ENCODE results near the gene WFDC9.
"Not testable (repeated sequence)": the region's sequence is repeated elsewhere in the genome, so short reads cannot be mapped to it uniquely, and the experiment has no call there.

The WFDC9 gene

DNA sequence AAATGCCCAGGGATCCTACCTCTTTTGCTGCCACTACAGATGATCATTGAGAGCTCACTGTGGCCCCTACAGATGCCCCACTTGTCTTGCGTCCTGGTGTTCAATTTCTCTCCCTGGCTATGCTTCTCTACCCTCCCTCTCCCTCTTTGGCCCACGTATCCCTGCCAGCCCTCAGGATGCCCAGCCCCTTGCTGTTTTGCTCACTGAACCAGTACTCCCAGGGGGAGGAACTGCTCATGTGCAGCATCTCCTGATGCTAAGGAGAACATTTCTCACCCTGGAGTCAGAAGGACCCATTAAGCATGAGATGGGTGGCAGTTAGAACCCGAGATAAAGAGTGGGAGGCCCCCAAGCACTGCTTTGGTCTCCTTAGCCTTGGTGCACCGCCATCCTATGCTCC, at the start of gene WFDC9:
TSS of gene WFDC9 (minus strand) at position 101 of the 400 bp plus-strand sequence. CDS start 21,103 bp downstream, outside the sequence.
- Mint-ChIP-seq H3K36me3 (no peaks in the 10 kb centered on the region), H3K4me3 (no peak within 1 kb of the TSS), H3K9me3 (no peaks in the 10 kb centered on the region), H3K4me1 (peaks cover 4% of the 10 kb centered on the region), H3K27ac (no peak within 1 kb of the TSS), H3K27me3 (peaks cover 9% of the 10 kb centered on the region)
- ATAC-seq (ENCODE audit: low read depth) (no peak), DNase-seq (ENCODE audit: low spot score in 2 of 2) (no peak)

- Mint-ChIP-seq H3K4me3 (no peak overlapping the region), H3K4me1 (no peaks in the 10 kb centered on the region)
Measured at GRCh38 chr20:45679650-45680049, 48.6 kb upstream of the WFDC9 start.

GRCh38 chr20:45672765-45673164, 41.7 kb upstream of the WFDC9 start:
- no peak for ATAC-seq (ENCODE audit: low read depth)
- H3K36me3 Mint-ChIP-seq = peaks cover 3% of the 10 kb centered on the region

More at GRCh38 chr20:45679650-45680049, 48.6 kb upstream of the WFDC9 start:
- H3K27me3 Mint-ChIP-seq = peaks cover 10% of the 10 kb centered on the region
- H3K36me3 Mint-ChIP-seq = peaks cover 11% of the 10 kb centered on the region
- no peak overlapping the region for H3K27ac Mint-ChIP-seq
- peaks cover 26% of the 10 kb centered on the region for H3K9me3 Mint-ChIP-seq
- ATAC-seq (ENCODE audit: low read depth) (no peak), DNase-seq (ENCODE audit: low spot score in 2 of 2) (no peak)

GRCh38 chr20:45670139-45670538, 39.1 kb upstream of the WFDC9 start, which contains the start of gene WFDC11:
WFDC11 (minus strand) TSS chr20:45670239; CDS start chr20:45650600, 19,639 bp downstream.
- no peak within 1 kb of the TSS for H3K4me3 Mint-ChIP-seq
- ATAC-seq (ENCODE audit: low read depth) (no peak), DNase-seq (ENCODE audit: low spot score in 2 of 2) (no peak)
- H3K4me1 Mint-ChIP-seq = no peaks in the 10 kb centered on the region
- H3K27ac Mint-ChIP-seq = no peak within 1 kb of the TSS
- no peaks in the 10 kb centered on the region for H3K36me3 Mint-ChIP-seq
- peaks cover 11% of the 10 kb centered on the region for H3K27me3 Mint-ChIP-seq
- H3K9me3 Mint-ChIP-seq = peaks cover 6% of the 10 kb centered on the region

More at GRCh38 chr20:45672765-45673164, 41.7 kb upstream of the WFDC9 start:
- no peak for DNase-seq (ENCODE audit: low spot score in 2 of 2)
- H3K4me3 Mint-ChIP-seq = no peak overlapping the region
- peaks cover 11% of the 10 kb centered on the region for H3K27me3 Mint-ChIP-seq
- peaks cover 16% of the 10 kb centered on the region for H3K9me3 Mint-ChIP-seq
- no peak overlapping the region for H3K27ac Mint-ChIP-seq
- no peaks in the 10 kb centered on the region for H3K4me1 Mint-ChIP-seq

DNA sequence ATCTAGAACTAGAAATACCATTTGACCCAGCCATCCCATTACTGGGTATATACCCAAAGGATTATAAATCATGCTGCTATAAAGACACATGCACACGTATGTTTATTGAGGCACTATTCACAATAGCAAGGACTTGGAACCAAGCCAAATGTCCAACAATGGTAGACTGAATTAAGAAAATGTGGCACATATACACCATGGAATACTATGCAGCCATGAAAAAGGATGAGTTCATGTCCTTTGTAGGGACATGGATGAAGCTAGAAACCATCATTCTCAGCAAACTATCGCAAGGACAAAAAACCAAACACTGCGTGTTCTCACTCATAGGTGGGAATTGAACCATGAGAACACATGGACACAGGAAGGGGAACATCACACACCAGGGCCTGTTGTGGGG, 26.0 kb upstream of the WFDC9 start:
- not testable (repeated sequence) for H3K27me3 Mint-ChIP-seq; H3K4me1 Mint-ChIP-seq; DNase-seq (ENCODE audit: low spot score in 2 of 2); H3K27ac Mint-ChIP-seq; ATAC-seq (ENCODE audit: low read depth); H3K36me3 Mint-ChIP-seq; H3K9me3 Mint-ChIP-seq; H3K4me3 Mint-ChIP-seq

DNA sequence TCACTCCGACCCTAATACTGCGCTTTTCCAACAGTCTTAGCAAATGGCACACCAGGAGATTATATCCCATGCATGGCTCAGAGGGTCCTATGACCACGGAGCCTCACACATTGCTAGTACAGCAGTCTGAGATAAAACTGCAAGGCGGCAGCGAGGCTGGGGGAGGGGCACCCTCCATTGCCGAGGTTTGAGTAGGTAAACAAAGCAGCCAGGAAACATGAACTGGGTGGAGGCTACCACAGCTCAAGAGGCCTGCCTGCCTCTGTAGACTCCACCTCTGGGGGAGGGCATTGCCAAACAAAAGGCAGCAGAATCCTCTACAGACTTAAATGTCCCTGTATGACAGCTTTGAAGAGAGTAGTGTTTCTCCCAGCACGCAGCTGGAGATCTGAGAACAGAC, 20.6 kb upstream of the WFDC9 start:
- not testable (repeated sequence) for H3K4me1 Mint-ChIP-seq; H3K9me3 Mint-ChIP-seq; H3K4me3 Mint-ChIP-seq; DNase-seq (ENCODE audit: low spot score in 2 of 2); H3K27me3 Mint-ChIP-seq; ATAC-seq (ENCODE audit: low read depth); H3K36me3 Mint-ChIP-seq; H3K27ac Mint-ChIP-seq

GRCh38 chr20:45649312-45649863, 18.3 kb upstream of the WFDC9 start:
- H3K27ac Mint-ChIP-seq = no peak overlapping the region
- DNase-seq (ENCODE audit: low spot score in 2 of 2) = no peak
- peaks cover 9% of the 10 kb centered on the region for H3K27me3 Mint-ChIP-seq
- H3K4me3 Mint-ChIP-seq = no peak overlapping the region
- no peaks in the 10 kb centered on the region for H3K4me1 Mint-ChIP-seq
- no peaks in the 10 kb centered on the region for H3K9me3 Mint-ChIP-seq
- H3K36me3 Mint-ChIP-seq = no peaks in the 10 kb centered on the region
- ATAC-seq (ENCODE audit: low read depth) = no peak

GRCh38 chr20:45647441-45648050, 16.5 kb upstream of the WFDC9 start:
- Mint-ChIP-seq H3K36me3 (no peaks in the 10 kb centered on the region), H3K4me3 (no peak overlapping the region), H3K27me3 (peaks cover 10% of the 10 kb centered on the region), H3K4me1 (no peaks in the 10 kb centered on the region), H3K27ac (no peak overlapping the region), H3K9me3 (no peaks in the 10 kb centered on the region)
- ATAC-seq (ENCODE audit: low read depth) (no peak), DNase-seq (ENCODE audit: low spot score in 2 of 2) (no peak)

DNA sequence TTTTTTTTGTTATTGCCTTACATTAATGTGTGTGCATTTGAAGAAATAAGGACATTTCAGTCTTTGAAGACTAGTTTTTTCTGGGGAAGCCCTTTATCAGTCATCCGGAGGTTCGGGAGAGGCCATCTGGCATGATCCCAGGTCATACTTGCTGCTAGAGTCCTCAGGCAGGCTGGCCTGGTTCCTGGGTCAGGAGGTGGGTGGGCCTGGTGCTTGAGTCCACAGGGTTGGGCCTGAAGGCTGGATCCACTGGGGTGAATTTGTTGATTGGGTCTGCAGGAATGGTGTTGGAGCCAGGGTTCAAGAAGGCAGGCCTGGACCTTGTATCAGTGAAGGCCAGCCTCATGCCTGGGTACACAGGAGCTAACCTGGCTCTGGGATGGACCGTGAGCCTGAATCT, 15.8 kb upstream of the WFDC9 start:
- no peaks in the 10 kb centered on the region for H3K9me3 Mint-ChIP-seq
- DNase-seq (ENCODE audit: low spot score in 2 of 2) (no peak), ATAC-seq (ENCODE audit: low read depth) (no peak)
- no peak overlapping the region for H3K4me3 Mint-ChIP-seq
- no peaks in the 10 kb centered on the region for H3K4me1 Mint-ChIP-seq
- H3K27me3 Mint-ChIP-seq = peaks cover 8% of the 10 kb centered on the region
- no peak overlapping the region for H3K27ac Mint-ChIP-seq
- no peaks in the 10 kb centered on the region for H3K36me3 Mint-ChIP-seq

GRCh38 chr20:45645869-45646268, 14.8 kb upstream of the WFDC9 start:
- not testable (repeated sequence) for H3K4me3 Mint-ChIP-seq; H3K4me1 Mint-ChIP-seq; DNase-seq (ENCODE audit: low spot score in 2 of 2); ATAC-seq (ENCODE audit: low read depth); H3K36me3 Mint-ChIP-seq; H3K27me3 Mint-ChIP-seq; H3K27ac Mint-ChIP-seq; H3K9me3 Mint-ChIP-seq

GRCh38 chr20:45641076-45641475, 10.0 kb upstream of the WFDC9 start:
- not testable (repeated sequence) for H3K4me3 Mint-ChIP-seq; ATAC-seq (ENCODE audit: low read depth); H3K4me1 Mint-ChIP-seq; H3K9me3 Mint-ChIP-seq; DNase-seq (ENCODE audit: low spot score in 2 of 2); H3K27me3 Mint-ChIP-seq; H3K27ac Mint-ChIP-seq; H3K36me3 Mint-ChIP-seq

- ATAC-seq (ENCODE audit: low read depth) = no peak
- DNase-seq (ENCODE audit: low spot score in 2 of 2) = no peak
- Mint-ChIP-seq H3K4me3 (no peak overlapping the region), H3K4me1 (no peaks in the 10 kb centered on the region), H3K9me3 (no peaks in the 10 kb centered on the region), H3K27me3 (peaks cover 8% of the 10 kb centered on the region), H3K27ac (no peak overlapping the region), H3K36me3 (no peaks in the 10 kb centered on the region)
Measured at GRCh38 chr20:45639687-45640086, 8.6 kb upstream of the WFDC9 start.

DNA sequence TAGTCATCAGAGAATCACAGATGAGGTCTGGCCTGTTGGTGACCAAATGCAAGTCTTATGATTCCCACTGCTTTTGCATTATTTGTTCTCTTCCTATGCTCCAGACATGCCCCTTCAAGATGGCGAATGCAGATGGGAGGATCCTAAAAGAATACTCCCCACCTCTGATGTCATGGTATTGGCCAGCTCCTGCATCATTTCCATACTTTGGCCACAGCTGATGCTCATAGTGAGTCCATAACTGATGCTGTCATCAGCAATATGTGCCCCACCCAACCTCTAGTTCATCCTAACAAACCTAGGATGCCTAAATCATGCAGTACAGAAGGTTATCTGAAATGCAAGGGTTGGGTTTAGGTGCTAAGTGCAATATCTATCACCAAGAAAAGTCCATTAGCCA, 5.4 kb upstream of the WFDC9 start:
- Mint-ChIP-seq H3K27ac (no peak overlapping the region), H3K9me3 (no peaks in the 10 kb centered on the region), H3K27me3 (peaks cover 5% of the 10 kb centered on the region), H3K4me3 (no peak overlapping the region), H3K4me1 (no peaks in the 10 kb centered on the region), H3K36me3 (no peaks in the 10 kb centered on the region)
- ATAC-seq (ENCODE audit: low read depth) = no peak
- no peak for DNase-seq (ENCODE audit: low spot score in 2 of 2)

GRCh38 chr20:45630371-45630770, 713 bp downstream of the WFDC9 start:
- Mint-ChIP-seq H3K27me3 (peaks cover 9% of the 10 kb centered on the region), H3K9me3 (no peaks in the 10 kb centered on the region), H3K27ac (no peak overlapping the region), H3K4me1 (peaks cover 4% of the 10 kb centered on the region), H3K36me3 (no peaks in the 10 kb centered on the region), H3K4me3 (no peak overlapping the region)
- no peak for ATAC-seq (ENCODE audit: low read depth)
- no peak for DNase-seq (ENCODE audit: low spot score in 2 of 2)
